Measurements from ENCODE around the gene WDR88.

Gene WDR88

GRCh38 chr19:33110137-33110910 lies 21.6 kb upstream of the WDR88 start:
- Histone ChIP-seq H3K4me3 (ENCODE audit: low read depth, low read length) (no peak overlapping the region), H3K9me3 (no peaks in the 10 kb centered on the region), H3K4me1 (no peaks in the 10 kb centered on the region), H3K27me3 (no peaks in the 10 kb centered on the region), H3K36me3 (peaks cover 53% of the 10 kb centered on the region)
- no peak for DNase-seq
- TF ChIP-seq, protein P1, sequence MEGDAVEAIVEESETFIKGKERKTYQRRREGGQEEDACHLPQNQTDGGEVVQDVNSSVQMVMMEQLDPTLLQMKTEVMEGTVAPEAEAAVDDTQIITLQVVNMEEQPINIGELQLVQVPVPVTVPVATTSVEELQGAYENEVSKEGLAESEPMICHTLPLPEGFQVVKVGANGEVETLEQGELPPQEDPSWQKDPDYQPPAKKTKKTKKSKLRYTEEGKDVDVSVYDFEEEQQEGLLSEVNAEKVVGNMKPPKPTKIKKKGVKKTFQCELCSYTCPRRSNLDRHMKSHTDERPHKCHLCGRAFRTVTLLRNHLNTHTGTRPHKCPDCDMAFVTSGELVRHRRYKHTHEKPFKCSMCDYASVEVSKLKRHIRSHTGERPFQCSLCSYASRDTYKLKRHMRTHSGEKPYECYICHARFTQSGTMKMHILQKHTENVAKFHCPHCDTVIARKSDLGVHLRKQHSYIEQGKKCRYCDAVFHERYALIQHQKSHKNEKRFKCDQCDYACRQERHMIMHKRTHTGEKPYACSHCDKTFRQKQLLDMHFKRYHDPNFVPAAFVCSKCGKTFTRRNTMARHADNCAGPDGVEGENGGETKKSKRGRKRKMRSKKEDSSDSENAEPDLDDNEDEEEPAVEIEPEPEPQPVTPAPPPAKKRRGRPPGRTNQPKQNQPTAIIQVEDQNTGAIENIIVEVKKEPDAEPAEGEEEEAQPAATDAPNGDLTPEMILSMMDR (IDR thresholded peaks at IDR 0.05; ENCODE audit: low read depth, low read length), result no peak

GRCh38 chr19:33111587-33111986 lies 20.3 kb upstream of the WDR88 start:
- TF ChIP-seq, protein P1 (IDR thresholded peaks at IDR 0.05; ENCODE audit: low read depth, low read length), result no peak
- Histone ChIP-seq H3K9me3 (no peaks in the 10 kb centered on the region), H3K4me3 (ENCODE audit: low read depth, low read length) (no peak overlapping the region), H3K36me3 (peaks cover 55% of the 10 kb centered on the region), H3K27me3 (no peaks in the 10 kb centered on the region), H3K4me1 (no peaks in the 10 kb centered on the region)
- no peak for DNase-seq

GRCh38 chr19:33114312-33114711 lies 17.6 kb upstream of the WDR88 start:
- Histone ChIP-seq H3K4me1 (no peaks in the 10 kb centered on the region), H3K36me3 (peaks cover 53% of the 10 kb centered on the region), H3K9me3 (no peaks in the 10 kb centered on the region), H3K27me3 (no peaks in the 10 kb centered on the region), H3K4me3 (ENCODE audit: low read depth, low read length) (no peak overlapping the region)
- TF ChIP-seq, protein P1 (IDR thresholded peaks at IDR 0.05; ENCODE audit: low read depth, low read length), result no peak
- no peak for DNase-seq

DNA sequence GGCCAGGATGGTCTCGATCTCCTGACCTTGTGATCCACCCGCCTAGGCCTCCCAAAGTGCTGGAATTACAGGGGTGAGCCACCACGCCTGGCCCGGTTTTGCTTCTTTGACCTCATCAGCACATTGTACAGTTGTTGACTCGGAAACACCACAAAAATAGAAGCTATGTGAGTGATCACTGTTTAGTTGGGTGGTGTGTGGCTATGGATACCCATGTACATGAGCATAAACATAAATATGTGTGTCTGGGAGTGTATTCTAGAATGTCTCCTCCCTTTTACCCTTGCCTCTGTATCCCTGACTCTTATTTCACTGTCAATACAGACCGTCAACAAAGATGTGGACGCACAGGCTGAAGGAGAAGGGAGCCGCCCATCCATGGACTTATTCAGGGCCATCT lies 14.4 kb upstream of the WDR88 start:
- no peaks in the 10 kb centered on the region for H3K4me1 ChIP-seq
- TF ChIP-seq, protein P1 (IDR thresholded peaks at IDR 0.05; ENCODE audit: low read depth, low read length), result no peak
- H3K36me3 ChIP-seq, result peaks cover 34% of the 10 kb centered on the region
- H3K4me3 ChIP-seq (ENCODE audit: low read depth, low read length), result no peak overlapping the region
- DNase-seq, result no peak
- no peaks in the 10 kb centered on the region for H3K27me3 ChIP-seq
- H3K9me3 ChIP-seq, result no peaks in the 10 kb centered on the region

DNA sequence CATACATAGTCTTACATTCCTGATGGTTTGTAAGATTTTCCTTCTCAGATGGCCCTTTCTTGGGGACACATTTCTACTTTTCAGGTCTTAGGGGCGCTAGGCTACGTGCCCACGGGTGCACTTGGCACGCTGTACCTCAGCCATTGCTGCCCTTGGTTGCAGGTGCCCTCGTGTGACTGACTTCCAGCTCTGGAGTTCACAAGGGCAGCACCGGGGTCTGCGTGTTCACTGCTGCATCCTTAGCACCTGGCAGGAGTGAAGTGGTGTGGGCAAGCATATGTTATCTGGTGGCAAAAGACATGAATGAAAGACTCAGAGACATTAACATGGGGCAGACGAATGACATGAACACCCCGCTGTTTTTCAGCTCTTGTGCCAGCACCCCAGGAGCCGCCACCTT lies 13.3 kb upstream of the WDR88 start:
- TF ChIP-seq, protein P1 (IDR thresholded peaks at IDR 0.05; ENCODE audit: low read depth, low read length), result no peak
- no peak for DNase-seq
- H3K4me3 ChIP-seq (ENCODE audit: low read depth, low read length), result no peak overlapping the region
- H3K36me3 ChIP-seq, result peaks cover 22% of the 10 kb centered on the region
- no peaks in the 10 kb centered on the region for H3K4me1 ChIP-seq
- H3K27me3 ChIP-seq, result no peaks in the 10 kb centered on the region
- no peaks in the 10 kb centered on the region for H3K9me3 ChIP-seq

Measured in BE2C (cell line).